SKM-1 (cell line): Measurements from ENCODE around the gene CCDC185.

Source experiments
- DNase-seq: peaks from one replicate; lab custom pipeline; 2025; ENCODE audit not compliant: unreplicated experiment; lab: John Stamatoyannopoulos, UW

The CCDC185 gene

DNA sequence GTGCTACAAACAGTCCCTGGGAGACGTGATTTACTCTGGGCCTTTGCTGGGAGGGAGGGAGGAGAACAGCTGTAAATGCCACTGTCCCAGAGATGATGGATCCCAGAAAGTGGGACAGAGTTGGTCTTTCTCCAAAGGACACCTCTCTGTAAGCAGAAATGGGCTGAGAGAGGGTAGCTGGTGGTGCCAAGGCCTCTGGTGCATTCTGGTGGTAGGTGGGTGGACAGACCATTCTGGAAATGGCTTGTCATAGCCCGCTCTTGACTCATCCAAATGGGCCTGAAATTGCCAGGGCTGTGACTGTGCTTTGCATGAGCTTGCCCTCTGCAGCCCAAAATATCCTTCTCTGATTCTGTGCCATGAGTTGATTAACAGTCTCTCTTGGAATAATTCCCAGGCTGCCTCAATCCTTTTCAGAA, 36.1 kb downstream of the CCDC185 start:
- no peak for DNase-seq

DNA sequence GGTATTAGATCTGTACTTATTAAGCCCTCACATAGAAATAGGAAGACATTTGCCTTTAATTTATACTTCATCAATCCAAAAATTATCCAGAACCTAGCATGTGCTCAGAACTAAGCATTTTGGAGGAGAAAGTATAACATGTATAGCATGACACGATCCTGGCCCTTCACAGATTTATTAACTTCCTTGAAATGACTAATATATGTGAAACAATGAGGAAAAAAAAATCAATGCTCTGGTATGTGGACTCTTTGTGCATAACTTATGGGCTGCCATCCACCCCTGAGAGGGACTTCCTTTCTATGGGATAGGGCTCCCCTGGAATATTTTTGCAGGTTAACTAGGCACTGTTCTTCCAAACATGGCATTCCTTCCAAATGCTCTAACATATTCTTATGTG, 36.6 kb downstream of the CCDC185 start:
- DNase-seq = no peak

DNA sequence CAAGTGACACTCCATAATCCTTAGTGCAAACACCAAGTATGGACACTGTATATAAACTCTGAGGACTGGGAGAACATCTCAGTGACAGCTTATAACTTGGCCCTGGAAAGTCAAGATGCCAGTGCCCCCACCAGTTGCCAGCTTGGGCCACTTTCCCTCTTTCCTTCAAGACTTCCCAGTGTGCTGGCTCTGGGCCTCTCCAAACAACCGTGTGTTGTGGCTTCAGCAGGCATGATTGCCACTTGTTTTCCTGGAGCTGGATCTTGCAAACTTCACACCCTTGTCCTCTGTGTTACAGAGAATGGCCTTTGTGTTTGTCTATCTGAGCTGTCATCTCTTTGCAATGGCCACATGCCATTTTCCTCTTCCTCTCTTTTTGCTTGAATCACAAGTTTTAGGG, 37.0 kb downstream of the CCDC185 start:
- DNase-seq = no peak

DNA sequence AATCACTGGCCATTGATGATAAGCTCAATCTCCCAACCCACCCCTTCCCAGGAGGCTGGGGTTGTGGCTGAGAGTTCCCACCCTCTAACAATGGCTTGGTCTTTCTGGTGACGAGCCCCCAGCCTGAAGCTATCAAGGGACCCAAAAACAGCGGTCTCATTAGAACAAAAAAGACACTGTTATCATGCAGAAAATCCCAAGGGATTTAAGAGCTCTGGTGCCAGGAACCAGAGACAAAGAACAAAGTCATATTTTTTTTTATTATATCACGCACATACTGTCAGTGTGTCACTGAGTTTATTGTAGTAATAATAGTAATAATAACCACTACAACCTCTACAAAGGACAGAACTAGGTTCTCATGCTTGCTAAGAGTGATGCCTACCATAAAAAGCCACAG, 43.9 kb downstream of the CCDC185 start:
- no peak for DNase-seq

DNA sequence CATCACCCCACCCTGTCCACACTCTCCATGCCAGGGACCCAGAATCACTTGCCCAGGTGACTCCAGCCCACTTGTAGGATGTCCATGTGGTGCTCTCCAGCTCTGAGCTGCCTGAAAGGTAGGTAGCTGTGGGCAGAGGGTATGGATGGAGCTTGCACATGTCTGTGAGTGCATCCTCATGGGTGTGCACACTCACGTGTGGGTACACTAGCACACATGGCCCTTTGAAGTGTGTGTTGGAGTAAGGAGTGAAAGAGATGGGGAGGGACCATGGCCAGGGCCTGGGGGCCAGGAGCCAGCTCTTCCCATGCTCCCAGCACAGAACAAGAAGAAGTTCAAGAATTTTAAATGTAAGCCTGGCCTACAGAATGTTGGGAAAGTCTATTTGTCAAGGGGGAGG, 50.2 kb downstream of the CCDC185 start:
- no peak for DNase-seq

DNA sequence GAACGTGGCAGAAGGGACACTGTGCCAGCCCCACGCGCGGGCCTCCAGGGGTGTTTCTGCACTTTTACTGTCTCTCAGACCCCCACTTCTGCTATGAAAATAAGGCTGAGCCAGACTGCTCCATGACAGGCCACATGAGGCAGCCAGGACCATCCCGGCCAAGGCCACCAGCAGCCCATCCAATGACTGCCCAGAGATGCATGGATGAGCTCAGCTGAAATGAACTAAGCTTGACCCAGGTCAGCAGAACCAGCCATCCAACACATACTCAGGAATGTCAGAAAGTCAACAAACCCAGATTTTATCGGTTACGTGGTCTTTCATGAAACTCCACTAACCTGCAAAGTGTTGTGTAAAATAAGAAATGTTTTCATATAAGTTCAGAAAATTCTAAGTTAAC, 51.2 kb downstream of the CCDC185 start:
- no peak for DNase-seq
